HepG2 (cell line): Measurements from ENCODE around the gene NES. TPM values are rescaled to one million over a fixed set of nuclear protein-coding genes. Genes with fewer than 3 reads are reported as not detected.

ENCODE experiments used
- CHD2 ChIP-seq: IDR thresholded peaks from 2 replicates; pipeline ENCODE4 v1.6.1; 2011; ENCODE audit warnings: low read depth, low read length, improper control_type of control experiment
- HIVEP1 ChIP-seq: sonication (generic); formaldehyde crosslinking; IDR thresholded peaks from 2 replicates; pipeline ENCODE4 v1.4.0; 2020; ENCODE audit warnings: mild to moderate bottlenecking, missing genetic modification reagents
- HOXA7 ChIP-seq: sonication (generic); formaldehyde crosslinking; IDR thresholded peaks from 2 replicates; pipeline ENCODE4 v1.8.1; 2022; ENCODE audit warnings: mild to moderate bottlenecking, missing genetic modification reagents, moderate library complexity
- JARID2 ChIP-seq: sonication (generic); formaldehyde crosslinking; IDR thresholded peaks from 2 replicates; pipeline ENCODE4 v1.8.1; 2023; ENCODE audit warnings: missing genetic modification reagents, inconsistent platforms; ENCODE audit not compliant: insufficient replicate concordance
- KAT8 ChIP-seq: IDR thresholded peaks from 2 replicates; pipeline ENCODE4 v1.6.1; 2016; ENCODE audit warnings: missing genetic modification reagents, missing compliant biosample characterization
- MAFK ChIP-seq, 2 experiments: IDR thresholded peaks in 1 of 2; conservative IDR thresholded peaks in 1 of 2; 2 replicates each; pipeline ENCODE4 v1.6.1; 2011; ENCODE audit warnings: improper control_type of control experiment in 2 of 2, low read length in 2 of 2
- MLXIP ChIP-seq: sonication (generic); formaldehyde crosslinking; IDR thresholded peaks from 2 replicates; pipeline ENCODE4 v1.9.0; 2021; ENCODE audit warnings: missing genetic modification reagents, borderline replicate concordance
- MZF1 ChIP-seq: sonication (generic); formaldehyde crosslinking; IDR thresholded peaks from 2 replicates; pipeline ENCODE4 v1.8.1; 2023; ENCODE audit warnings: mild to moderate bottlenecking, missing genetic modification reagents, borderline replicate concordance
- POLR2A ChIP-seq, 2 experiments: IDR thresholded peaks; 2 replicates each; pipeline ENCODE4 v1.6.1; 2011; ENCODE audit warnings: low read depth in 2 of 2, low read length in 2 of 2, mild to moderate bottlenecking in 1 of 2, moderate library complexity in 1 of 2; ENCODE audit not compliant: insufficient read depth in 1 of 2
- PPARG ChIP-seq: conservative IDR thresholded peaks from 2 replicates; pipeline ENCODE4 v1.6.1; 2016; ENCODE audit warnings: missing biosample characterization, missing genetic modification reagents
- RARA ChIP-seq: IDR thresholded peaks from 2 replicates; pipeline ENCODE4 v1.6.1; 2016; ENCODE audit warnings: missing genetic modification reagents, missing compliant biosample characterization
- SMAD1 ChIP-seq: sonication (generic); formaldehyde crosslinking; IDR thresholded peaks from 2 replicates; pipeline ENCODE4 v1.4.0; 2020; ENCODE audit warnings: missing genetic modification reagents, low read depth, mild to moderate bottlenecking, borderline replicate concordance
- TBL1XR1 ChIP-seq: fragments of 150-350 bp; IDR thresholded peaks from 2 replicates; pipeline ENCODE4 v1.6.1; 2014; ENCODE audit warnings: borderline replicate concordance, low read length; ENCODE audit not compliant: partially characterized antibody
- THAP9 ChIP-seq: sonication (generic); formaldehyde crosslinking; IDR thresholded peaks from 2 replicates; pipeline ENCODE4; 2020; ENCODE audit warnings: missing genetic modification reagents, mild to moderate bottlenecking, borderline replicate concordance
- ZBTB7A ChIP-seq: sonication (generic); formaldehyde crosslinking; IDR thresholded peaks from 2 replicates; pipeline ENCODE4 v1.8.0; 2022; ENCODE audit warnings: mild to moderate bottlenecking, missing genetic modification reagents
- ZFP37 ChIP-seq: sonication (generic); formaldehyde crosslinking; IDR thresholded peaks from 2 replicates; pipeline ENCODE4 v1.4.0; 2020; ENCODE audit warnings: missing genetic modification reagents, borderline replicate concordance
- ZIK1 ChIP-seq: sonication (generic); formaldehyde crosslinking; IDR thresholded peaks from 2 replicates; pipeline ENCODE4 v1.5.0; 2020; ENCODE audit warnings: mild to moderate bottlenecking, low read depth, missing genetic modification reagents, borderline replicate concordance
- ZKSCAN8 ChIP-seq: IDR thresholded peaks from 2 replicates; pipeline ENCODE4 v1.6.1; 2016; ENCODE audit warnings: borderline replicate concordance, missing genetic modification reagents, missing compliant biosample characterization
- ZNF12 ChIP-seq: sonication (generic); formaldehyde crosslinking; IDR thresholded peaks from 2 replicates; pipeline ENCODE4 v1.5.0; 2020; ENCODE audit warnings: missing genetic modification reagents
- ZNF337 ChIP-seq: sonication (generic); formaldehyde crosslinking; IDR thresholded peaks from 2 replicates; pipeline ENCODE4 v1.5.1; 2020; ENCODE audit warnings: missing genetic modification reagents, low read depth, mild to moderate bottlenecking, borderline replicate concordance
- ZNF512 ChIP-seq: sonication (generic); formaldehyde crosslinking; IDR thresholded peaks from 2 replicates; pipeline ENCODE4 v1.4.0; 2020; ENCODE audit warnings: mild to moderate bottlenecking, missing genetic modification reagents
- ZNF557 ChIP-seq: sonication (generic); formaldehyde crosslinking; IDR thresholded peaks from 2 replicates; pipeline ENCODE4 v1.4.0; 2020; ENCODE audit warnings: missing genetic modification reagents
- ZNF570 ChIP-seq: sonication (generic); formaldehyde crosslinking; IDR thresholded peaks from 2 replicates; pipeline ENCODE4 v1.4.0; 2020; ENCODE audit warnings: mild to moderate bottlenecking, missing genetic modification reagents, borderline replicate concordance
- polyA plus RNA-seq, 8 experiments: library from polyadenylated mRNA; depleted of rRNA in 3 of 8; stranded (reverse) in 7 of 8; unstranded in 1 of 8; fragments of >200 nt; fragmentation: Illumina TruSeq in 4 of 8; extraction: Trizol in 4 of 8; gene quantifications; 2 replicates each; pipeline versions ENCODE4 v1.2.1 to v1.2.3, GENCODE V29; 2011 to 2016; ENCODE audit warnings: low read depth in 4 of 8, missing spikeins in 1 of 8, mixed read lengths in 1 of 8; ENCODE audit not compliant: insufficient read depth in 1 of 8
- total RNA-seq, 5 experiments: library from RNA; depleted of rRNA; stranded (reverse); fragments of >200 nt; fragmentation: Illumina TruSeq; extraction: Trizol; gene quantifications; 2 replicates each; pipeline ENCODE4 v1.2.3, GENCODE V29; 2016; ENCODE audit warnings: low read depth in 1 of 5

Gene NES
- total and polyA plus RNA-seq, 2 of the 13 experiments (the other 11 are each of a cell fraction or from before 2014, with no cell fraction given) = 1.7 to 16.6 TPM

- TF ChIP-seq MZF1 = no peak
- TF ChIP-seq MAFK (conservative IDR thresholded peaks at IDR 0.05 in 1 of 2, IDR thresholded peaks at IDR 0.05 in 1 of 2; ENCODE audit: low read length in 2 of 2) = no peak
- no peak for TF ChIP-seq ZIK1 (CRISPR knock-in tag)
- TF ChIP-seq ZNF512 (CRISPR knock-in tag) = no peak
- TF ChIP-seq ZFP37 (CRISPR knock-in tag) = no peak
- no peak for TF ChIP-seq RARA (CRISPR knock-in tag)
- no peak for TF ChIP-seq POLR2A (IDR thresholded peaks at IDR 0.05; ENCODE audit: insufficient read depth in 1 of 2, low read depth in 2 of 2, low read length in 2 of 2)
- TF ChIP-seq JARID2 = peak; percentile 86
- TF ChIP-seq ZKSCAN8 (CRISPR knock-in tag) = no peak
- no peak for TF ChIP-seq MLXIP (CRISPR knock-in tag)
- TF ChIP-seq HOXA7 (CRISPR knock-in tag) = no peak
- no peak; the same call in 1 of the 2 replicates for TF ChIP-seq SMAD1 (CRISPR knock-in tag)
- TF ChIP-seq HIVEP1 = no peak
- TF ChIP-seq ZNF570 = no peak
- TF ChIP-seq KAT8 (CRISPR knock-in tag) = peak; percentile 50; the same call in 1 of the 2 replicates
- TF ChIP-seq CHD2 = no peak
- TF ChIP-seq TBL1XR1 = no peak
- no peak for TF ChIP-seq ZNF12 (CRISPR knock-in tag)
- TF ChIP-seq THAP9 (CRISPR knock-in tag) = peak; percentile 25; the same call in 1 of the 2 replicates
- no peak for TF ChIP-seq ZNF337
- TF ChIP-seq PPARG (CRISPR knock-in tag) = no peak
- TF ChIP-seq ZBTB7A (CRISPR knock-in tag) = no peak; the same call in 1 of the 2 replicates
- TF ChIP-seq ZNF557 (CRISPR knock-in tag) = no peak
Observed at GRCh38 chr1:156689035-156689952, 12.1 kb upstream of the NES start (continued).
